Activated CD8-positive, alpha-beta memory T cell treated with anti-CD3 and anti-CD28 coated beads, Interleukin-2, amount 50 U/mL, for 4 hours (primary cell): ENCODE measurements around the gene ARMC3.

ENCODE experiments used
- DNase-seq: peaks from one replicate; pipeline ENCODE4 v3.0.0-alpha.2; 2020

ARMC3 gene

GRCh38 chr10:23081891-23082290 is 154.0 kb downstream of the ARMC3 start:
- DNase-seq: no peak
